ENCODE results near the gene SLC9A9.

Gene SLC9A9

DNA sequence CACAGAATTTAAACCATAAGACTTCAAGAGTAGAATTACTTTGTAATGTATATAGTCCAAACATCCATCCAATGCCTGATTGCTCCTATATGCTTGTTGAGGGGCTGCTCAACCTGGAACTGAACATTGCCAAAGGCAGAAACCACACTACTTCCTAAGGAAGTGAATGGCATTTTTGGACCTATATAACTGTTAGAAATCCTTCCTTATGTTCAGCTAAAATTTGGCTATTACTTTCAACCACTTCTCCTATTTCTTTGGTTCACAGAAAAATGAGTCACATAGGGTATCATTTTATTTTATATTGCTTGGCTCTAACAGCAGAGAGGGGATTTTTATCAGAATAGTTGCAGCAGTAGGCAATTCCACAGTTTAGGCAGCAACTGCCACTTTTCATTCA lies 342.1 kb downstream of the SLC9A9 start:
- no peak for DNase-seq (ENCODE audit: low spot score)

- no peak for DNase-seq (ENCODE audit: low spot score)
Observed at GRCh38 chr3:143503325-143503885, 344.9 kb downstream of the SLC9A9 start.

DNA sequence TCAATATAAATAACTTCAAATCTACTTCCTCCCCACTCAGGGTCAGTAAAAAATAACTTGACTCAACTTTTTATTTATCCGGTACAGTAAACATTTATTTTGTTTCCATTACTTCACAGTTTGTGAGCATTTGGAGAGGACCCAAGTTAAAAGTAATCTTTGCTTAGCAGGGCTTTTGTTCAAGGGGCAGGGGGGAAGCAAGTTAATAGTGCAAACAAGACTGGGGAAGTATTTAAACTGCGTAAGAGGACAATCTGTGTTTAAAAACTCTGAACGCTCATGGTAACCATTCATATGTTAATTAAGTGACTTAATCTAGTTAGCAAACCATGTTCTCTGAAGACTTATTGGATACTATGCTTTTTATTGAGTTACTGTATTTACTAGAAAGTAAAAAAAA lies 346.2 kb downstream of the SLC9A9 start:
- DNase-seq (ENCODE audit: low spot score) = no peak

DNA sequence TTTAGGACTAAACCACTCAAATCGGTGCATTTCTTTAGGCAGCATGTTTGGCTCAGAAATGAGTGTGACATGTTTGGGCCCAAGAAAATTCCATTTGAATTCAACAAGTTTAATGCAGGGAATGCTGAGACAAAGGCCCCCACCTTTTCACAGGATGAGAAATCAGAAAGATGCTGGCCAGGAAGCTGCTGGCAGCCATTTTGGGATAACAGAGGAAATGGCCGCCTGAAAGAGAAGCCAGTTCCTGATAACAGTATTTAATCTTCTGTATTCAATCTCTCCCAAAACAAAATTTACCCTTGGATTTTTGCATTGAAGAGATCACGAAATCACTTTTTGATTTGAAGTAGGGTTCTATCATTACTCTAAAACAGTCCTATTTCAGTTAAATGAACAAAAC lies 350.9 kb downstream of the SLC9A9 start:
- no peak for DNase-seq (ENCODE audit: low spot score)

DNA sequence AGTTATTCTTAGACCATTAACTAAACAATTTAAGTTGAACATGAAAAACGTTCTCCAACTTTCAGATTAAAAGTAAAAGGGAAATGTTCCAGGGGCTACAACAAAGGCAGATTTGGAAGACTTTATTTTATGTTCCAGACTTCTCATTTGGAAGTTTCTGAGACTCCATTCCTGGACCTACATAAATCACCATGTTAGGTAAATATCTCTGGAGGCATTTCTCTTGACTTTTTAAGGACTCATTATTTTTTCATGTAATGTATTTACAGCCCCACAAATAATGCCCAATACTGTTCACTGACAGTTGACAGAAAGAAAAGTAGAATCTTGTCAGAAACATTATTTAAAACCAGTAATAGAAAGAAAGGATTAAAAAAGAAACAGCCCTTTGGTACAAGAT lies 352.1 kb downstream of the SLC9A9 start:
- no peak for DNase-seq (ENCODE audit: low spot score)

DNA sequence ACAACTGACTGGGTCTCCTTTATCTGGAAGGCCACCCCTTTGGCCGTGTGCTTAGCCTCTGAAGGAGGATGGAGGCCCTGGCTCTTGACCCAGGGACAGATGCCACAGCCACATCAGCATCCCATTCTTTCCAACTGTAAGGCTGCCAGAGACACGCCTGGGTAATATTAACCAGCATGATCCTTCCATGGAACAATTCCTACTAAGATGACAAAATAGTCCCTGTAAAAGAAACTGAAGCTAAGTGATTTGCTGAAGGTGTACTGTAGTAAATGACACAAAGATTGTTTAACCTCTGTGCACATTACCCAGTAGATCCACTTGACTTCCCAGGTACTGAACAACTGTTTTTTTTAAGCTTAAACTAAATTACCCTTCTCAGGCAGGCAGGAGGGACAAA lies 352.7 kb downstream of the SLC9A9 start:
- DNase-seq (ENCODE audit: low spot score) = no peak

DNA sequence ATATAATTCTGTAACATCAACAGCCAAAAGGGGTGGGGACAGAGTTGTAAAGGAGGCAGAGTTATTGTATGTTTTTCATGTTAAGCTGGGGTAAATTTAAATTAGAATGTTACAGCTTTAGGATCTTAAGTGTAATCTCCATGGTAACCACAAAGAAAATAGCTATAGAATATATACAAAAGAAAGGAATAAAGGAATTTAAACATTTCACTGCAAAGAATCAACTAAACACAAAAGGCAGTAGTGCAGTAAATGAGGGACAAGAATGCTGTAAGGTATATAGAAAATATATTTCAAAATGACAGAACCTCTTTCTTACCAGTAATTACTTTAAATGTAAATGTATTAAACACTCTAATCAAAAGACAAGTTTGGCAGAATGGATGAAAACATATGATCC lies 361.7 kb downstream of the SLC9A9 start:
- DNase-seq (ENCODE audit: low spot score) = no peak

GRCh38 chr3:143484846-143485512 lies 363.3 kb downstream of the SLC9A9 start:
- DNase-seq (ENCODE audit: low spot score) = peak; percentile 9

- DNase-seq (ENCODE audit: low spot score) = no peak
Observed at GRCh38 chr3:143483214-143483613, 365.1 kb downstream of the SLC9A9 start.

- DNase-seq (ENCODE audit: low spot score) = no peak
Observed at GRCh38 chr3:143482106-143483088, 365.9 kb downstream of the SLC9A9 start.

DNA sequence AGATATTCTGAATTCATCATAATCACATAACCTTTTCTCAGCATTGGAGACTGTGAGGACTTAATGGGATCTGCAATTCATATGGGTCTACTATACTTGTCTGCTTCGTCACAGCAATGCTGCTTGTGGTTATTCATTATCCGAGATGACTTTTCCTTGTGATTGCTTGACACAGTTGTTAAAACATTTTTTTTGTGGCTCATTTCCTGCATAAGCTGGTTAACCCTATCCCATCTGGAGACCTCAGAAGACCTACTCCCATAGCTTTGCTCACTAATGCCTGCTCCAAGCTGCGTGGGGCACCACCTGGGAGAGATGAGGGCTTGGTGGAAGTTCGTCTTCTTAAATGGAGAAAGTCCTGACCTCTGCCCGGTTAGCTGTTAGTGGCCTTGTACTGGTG lies 367.9 kb downstream of the SLC9A9 start:
- no peak for DNase-seq (ENCODE audit: low spot score)

- no peak for DNase-seq (ENCODE audit: low spot score)
Observed at GRCh38 chr3:143479727-143480126, 368.5 kb downstream of the SLC9A9 start.

DNA sequence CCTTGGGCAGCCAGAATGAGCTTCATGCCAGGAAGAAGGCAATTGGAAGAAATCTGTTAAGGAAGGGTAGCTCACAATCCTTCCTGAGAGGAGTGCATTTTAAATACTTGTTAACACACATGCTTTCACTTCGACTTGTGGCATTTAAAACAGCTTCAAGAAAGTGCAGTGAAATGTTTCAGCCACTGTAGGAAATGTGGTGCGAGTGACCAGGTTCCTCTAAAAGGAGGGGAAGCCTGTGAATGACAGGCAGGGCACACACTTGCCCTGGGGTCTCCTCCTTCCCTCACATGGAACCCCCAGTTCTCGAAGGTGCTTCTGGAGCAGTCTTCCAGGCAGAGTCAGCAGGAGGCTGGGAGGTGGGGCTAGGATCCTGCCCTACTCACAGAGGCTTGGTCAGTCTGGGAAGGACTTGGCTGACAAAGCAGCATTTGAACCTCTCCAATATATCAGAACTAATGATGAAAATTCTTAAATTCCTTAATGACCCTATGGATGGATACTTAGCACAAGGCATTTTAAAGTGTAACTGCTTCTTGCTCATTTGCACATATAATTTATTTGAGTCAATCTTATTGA lies 370.1 kb downstream of the SLC9A9 start:
- no peak for DNase-seq (ENCODE audit: low spot score)

GRCh38 chr3:143476965-143477640 lies 371.2 kb downstream of the SLC9A9 start:
- DNase-seq (ENCODE audit: low spot score) = no peak

DNA sequence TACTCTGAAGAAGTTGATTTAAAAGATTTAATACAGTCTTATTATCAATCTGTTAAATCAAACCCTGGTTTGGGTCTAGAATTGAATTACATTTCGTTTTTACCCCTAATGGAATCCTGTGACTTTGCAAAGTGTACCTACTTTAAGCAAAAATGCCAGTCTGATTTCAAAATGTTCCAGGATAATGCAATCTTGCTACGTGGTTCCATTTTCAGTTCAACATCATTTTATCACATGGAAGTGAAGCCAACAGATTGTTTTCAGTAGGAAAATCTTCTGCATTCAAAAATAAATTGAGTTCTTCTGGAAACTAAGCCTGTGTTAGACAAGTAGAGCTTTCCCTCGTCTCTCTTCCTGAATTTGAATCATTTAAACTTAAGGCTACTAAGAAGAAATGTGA lies 372.3 kb downstream of the SLC9A9 start:
- no peak for DNase-seq (ENCODE audit: low spot score)

GRCh38 chr3:143472731-143473523 lies 375.3 kb downstream of the SLC9A9 start:
- DNase-seq (ENCODE audit: low spot score) = no peak

DNA sequence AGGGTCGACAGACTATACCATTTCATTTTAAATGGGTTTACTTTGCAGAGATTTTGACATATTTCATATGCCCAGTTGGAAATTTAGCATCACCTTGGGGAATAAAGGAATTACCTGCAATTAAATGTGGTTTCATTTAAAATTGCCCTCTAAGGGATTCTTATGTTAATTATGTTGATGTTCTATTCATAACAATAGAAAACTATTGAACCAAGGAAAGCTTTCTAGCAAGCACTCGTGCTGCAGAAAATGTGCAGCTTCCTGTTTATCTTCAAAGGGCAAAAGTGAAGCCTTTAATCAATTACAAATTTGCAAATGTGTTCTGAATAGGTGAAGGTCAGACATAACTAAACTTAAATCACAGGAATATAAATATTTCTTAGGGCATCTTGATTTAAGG lies 376.6 kb downstream of the SLC9A9 start:
- DNase-seq (ENCODE audit: low spot score) = no peak

DNA sequence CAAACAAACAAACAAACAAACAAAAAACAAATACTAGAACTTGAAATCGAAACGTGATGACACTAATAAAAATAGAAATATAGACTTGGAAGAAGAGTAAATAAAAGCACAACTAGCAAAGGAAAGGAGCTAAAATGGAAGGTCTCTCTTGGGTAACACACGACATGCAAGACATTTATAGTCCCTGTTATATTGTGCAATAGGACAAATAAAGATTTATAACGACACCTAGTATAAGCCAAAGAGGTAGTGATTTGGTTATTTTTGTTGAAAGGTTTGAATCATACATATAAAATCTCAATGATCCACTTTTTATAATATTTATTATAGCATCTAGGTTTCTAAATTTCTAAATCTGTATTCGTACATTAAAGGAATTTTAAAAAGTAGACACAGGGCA lies 379.1 kb downstream of the SLC9A9 start:
- no peak for DNase-seq (ENCODE audit: low spot score)

GRCh38 chr3:143465666-143466065 lies 382.6 kb downstream of the SLC9A9 start:
- DNase-seq (ENCODE audit: low spot score) = no peak

- no peak for DNase-seq (ENCODE audit: low spot score)
Observed at GRCh38 chr3:143464850-143465249, 383.4 kb downstream of the SLC9A9 start.

- no peak for DNase-seq (ENCODE audit: low spot score)
Observed at GRCh38 chr3:143455480-143455879, 392.8 kb downstream of the SLC9A9 start.

All from GM03348 (cell line).